SH-SY5Y (cell line): ENCODE measurements around the gene PPARD.

ENCODE experiments used
- GATA2 ChIP-seq: IDR thresholded peaks from 2 replicates; pipeline ENCODE4 v1.6.1; 2011; ENCODE audit warnings: mild to moderate bottlenecking, low read depth, low read length
- GATA3 ChIP-seq: IDR thresholded peaks from 2 replicates; pipeline ENCODE4 v1.6.1; 2011; ENCODE audit warnings: low read depth, mild to moderate bottlenecking, low read length, moderate library complexity

DNA sequence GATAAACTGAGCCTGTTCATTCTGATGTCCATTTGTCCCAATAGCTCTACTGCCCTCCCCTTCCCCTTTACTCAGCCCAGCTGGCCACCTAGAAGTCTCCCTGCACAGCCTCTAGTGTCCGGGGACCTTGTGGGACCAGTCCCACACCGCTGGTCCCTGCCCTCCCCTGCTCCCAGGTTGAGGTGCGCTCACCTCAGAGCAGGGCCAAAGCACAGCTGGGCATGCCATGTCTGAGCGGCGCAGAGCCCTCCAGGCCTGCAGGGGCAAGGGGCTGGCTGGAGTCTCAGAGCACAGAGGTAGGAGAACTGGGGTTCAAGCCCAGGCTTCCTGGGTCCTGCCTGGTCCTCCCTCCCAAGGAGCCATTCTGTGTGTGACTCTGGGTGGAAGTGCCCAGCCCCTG is 85.1 kb downstream of the PPARD start:
- TF ChIP-seq GATA3 (no peak), GATA2 (no peak)
